GM20431 (cell line): ENCODE data around the gene B3GAT2.

ENCODE experiments used
- in situ Hi-C: fragments of 300-500 bp; cut with MseI, MboI; formaldehyde crosslinking; loops from one replicate; pipeline ENCODE4 v1.15.0; 2020; ENCODE audit warnings: low sequenced_read_pairs; ENCODE audit not compliant: unreplicated experiment

B3GAT2 gene

GRCh38 chr6:70903665-70904452 lies 53.0 kb downstream of the B3GAT2 start:
- in situ Hi-C loops: no loop called here

GRCh38 chr6:70901324-70901723 lies 55.5 kb downstream of the B3GAT2 start:
- in situ Hi-C loops: no loop called here

DNA sequence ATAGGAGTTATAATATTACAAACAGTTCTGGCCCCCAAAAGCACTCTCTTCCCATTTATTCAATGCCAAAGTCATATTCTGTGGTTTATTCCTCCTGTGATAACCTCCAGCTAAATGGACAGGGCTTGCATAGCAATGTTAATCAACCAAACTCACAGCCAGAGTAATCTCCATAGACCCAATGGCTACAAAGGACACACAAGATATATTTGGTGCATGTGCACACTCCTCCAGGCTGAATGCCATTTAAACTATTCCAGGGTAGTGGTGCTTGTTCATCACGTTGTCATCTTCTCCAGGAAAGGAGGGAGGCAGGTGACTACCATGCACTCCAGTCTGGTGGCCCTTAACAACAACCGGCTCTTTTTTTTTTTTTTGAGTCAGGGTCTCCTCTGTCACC lies 56.8 kb downstream of the B3GAT2 start:
- in situ Hi-C loops: no loop called here

DNA sequence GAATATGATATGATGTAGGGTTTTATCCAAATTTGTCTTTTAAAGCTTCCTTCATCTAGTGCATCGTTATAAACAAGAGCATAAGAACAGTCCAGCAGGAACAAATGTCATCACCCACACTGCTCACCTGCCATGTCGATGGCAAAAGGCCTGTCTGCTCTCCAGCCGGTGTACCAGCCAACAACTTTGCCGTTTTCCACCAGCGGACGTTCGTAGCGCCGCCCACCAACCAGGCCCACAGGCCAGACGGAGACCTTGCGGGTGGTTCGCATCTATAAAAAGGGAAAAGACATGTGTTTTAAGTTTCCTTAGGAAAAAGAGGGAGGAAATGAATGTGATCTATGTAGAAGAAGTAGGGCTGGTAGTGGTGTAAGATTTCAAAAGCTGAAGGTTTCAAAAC lies 62.9 kb downstream of the B3GAT2 start:
- in situ Hi-C loops: no loop called here

DNA sequence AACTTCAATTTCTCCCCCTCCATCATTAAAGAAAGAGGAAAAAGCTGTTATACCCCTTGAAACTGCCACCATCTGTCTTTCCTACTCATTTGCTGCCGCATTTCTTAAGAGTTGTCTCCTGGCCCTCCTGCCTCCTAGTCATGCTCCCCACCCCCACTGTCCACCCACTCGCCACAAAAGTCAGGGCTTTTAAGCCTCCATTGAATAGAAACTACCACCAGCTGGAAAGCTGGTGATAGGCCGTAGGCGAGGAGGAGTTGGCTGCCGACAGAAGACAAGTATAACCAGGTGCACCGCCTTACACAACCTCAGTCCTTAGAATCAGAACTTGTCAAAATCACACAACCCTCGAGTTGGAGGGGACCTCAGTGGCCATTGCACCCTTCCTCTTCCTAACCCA lies 67.6 kb downstream of the B3GAT2 start:
- in situ Hi-C loops: loop anchor here (10.0 kb wide), 1 partner anchor 184 kb away; no protein-coding TSS in a partner anchor

- in situ Hi-C loops: loop anchor here (10.0 kb wide), 1 partner anchor 182 kb away; no protein-coding TSS in a partner anchor
Measured at GRCh38 chr6:70886661-70887060, 70.2 kb downstream of the B3GAT2 start.

GRCh38 chr6:70886071-70886470 lies 70.8 kb downstream of the B3GAT2 start:
- in situ Hi-C loops: loop anchor here (10.0 kb wide), 1 partner anchor 181 kb away; no protein-coding TSS in a partner anchor

DNA sequence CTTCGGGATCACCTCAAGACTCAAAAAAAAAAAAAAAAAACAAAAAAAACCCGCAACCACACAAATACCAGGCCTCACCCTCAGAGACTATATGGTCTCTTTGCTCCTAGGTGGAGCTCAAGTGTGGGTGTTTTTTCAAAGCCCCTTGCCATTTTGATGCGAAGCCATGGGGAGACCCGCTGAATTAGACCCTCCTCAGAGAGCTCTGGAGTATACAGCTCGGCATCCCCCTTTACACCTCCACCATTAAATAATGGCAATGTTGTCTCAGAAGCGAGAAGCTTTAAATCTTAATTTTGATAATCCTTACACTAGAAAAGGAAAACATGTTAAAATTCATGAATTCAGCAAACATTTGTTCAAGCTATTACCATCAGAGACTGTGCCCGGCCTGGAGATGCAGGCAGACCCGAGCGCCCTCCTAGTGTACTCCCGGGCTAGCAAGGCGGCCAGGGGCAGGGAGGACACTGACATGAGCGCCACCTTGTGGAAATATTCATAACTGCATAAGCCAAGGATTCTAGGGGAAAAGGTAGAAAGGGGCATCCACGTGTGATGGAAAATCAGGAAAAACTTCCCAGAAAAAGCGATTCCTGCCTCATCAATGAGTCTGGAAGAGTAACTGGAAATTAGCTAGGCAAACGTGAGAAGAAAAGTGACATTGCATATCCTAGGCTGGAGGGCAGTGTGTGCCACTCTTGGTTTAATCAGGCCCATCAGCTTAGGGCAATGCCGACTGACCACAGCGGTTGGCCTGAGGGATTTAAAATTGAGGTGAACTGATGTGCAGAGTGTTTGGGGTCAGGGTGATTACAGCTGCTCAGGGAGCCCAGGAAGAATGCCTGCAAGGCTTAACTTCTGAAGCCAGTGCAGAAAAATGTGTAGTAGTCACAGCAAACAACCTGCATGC lies 72.5 kb downstream of the B3GAT2 start:
- in situ Hi-C loops: loop anchor here (10.0 kb wide), 1 partner anchor 180 kb away; no protein-coding TSS in a partner anchor

DNA sequence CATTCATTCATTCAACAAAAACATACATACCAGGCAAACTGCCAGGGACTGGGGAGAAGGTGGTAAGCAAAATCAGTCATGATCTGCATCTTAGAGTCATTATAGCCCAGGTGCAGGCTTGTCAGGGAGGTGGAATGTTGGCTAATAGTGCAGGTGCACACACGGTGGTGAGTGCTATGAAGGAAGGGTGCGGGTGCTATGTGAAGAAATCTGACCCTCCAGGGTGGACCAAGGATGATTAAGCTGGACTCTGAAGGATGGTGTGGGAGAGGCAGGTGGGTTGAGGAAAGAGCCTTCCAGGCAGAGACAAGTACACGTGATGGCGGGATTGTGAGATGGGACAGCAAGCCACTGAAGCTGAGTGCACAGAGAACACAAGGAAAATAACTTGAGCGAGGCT lies 77.4 kb downstream of the B3GAT2 start:
- in situ Hi-C loops: no loop called here

- in situ Hi-C loops: no loop called here
Measured at GRCh38 chr6:70874181-70874913, 82.5 kb downstream of the B3GAT2 start.

DNA sequence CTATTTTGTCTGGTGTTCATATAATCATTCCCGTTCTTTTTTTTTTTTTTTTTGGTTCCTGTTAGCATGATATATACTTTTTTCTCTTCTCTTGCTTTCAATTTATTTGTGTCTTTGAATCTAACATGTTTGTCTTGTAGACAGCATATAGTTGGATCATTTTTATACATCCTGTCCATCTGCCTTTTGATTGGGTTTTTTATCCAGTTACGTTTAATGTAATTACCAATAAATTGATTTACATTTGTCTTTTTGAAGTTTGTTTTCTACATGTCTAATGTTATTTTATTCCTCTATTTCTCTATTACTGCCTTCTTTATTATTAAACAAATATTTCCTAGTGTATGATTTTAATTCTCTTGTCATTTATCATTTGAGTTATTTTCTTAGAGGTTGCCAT lies 84.4 kb downstream of the B3GAT2 start:
- in situ Hi-C loops: no loop called here

DNA sequence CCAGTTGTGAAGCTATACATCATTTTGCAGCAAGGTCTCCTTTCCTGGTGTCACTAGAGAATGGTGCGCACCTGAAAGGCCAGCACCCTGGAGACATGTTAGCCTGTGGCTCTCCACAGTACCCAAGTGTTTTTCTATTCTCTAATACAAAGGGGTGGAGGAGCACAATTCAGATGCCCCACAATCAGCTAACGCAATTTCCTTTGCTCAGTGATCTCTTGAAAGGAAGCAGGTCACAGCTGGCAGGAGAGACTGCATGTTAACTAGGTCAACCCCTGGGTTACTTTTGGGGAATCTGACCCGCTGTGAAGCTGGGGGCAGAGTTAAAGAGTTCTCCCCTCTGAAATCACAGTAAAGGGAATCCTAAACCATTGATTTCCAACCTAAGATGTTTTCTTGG lies 92.5 kb downstream of the B3GAT2 start:
- in situ Hi-C loops: no loop called here

DNA sequence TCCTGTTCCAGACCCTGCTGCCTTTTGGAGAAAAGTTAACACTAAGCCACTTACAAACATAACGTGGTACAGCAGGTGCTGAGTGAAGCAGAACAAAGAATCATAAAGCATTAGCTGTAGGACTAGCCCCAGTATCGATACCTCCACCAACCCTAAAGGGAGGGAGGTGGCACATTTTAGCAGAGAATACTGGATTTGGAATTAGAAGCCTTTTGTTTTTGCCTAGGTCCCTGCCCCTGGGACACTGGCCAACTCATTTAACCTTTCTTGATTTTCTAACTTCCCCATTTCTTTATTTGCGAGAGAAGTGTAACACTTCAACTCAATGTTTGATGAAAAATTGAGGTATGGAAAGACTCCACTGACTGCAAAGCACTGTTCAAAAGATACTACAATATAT lies 93.5 kb downstream of the B3GAT2 start:
- in situ Hi-C loops: no loop called here

DNA sequence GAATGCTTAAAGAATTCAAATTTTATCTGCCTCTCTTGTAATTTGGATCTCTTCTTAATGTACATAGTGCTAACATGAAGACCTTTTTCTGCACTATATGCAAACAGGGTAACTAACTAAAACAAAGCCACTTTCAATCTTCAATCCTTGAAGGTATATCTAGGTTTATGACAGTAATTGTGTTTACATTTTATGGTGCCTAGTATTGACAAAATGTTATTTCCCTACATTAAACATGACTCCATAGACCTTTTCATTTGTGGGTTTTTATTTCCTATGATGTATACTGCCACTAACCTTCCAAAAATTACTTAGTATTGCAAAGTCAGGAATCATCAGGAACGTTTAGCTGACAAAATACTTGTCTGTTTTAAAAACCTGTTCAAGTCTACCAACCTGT lies 95.9 kb downstream of the B3GAT2 start:
- in situ Hi-C loops: no loop called here

GRCh38 chr6:70860045-70860444 lies 96.8 kb downstream of the B3GAT2 start:
- in situ Hi-C loops: no loop called here

- in situ Hi-C loops: no loop called here
Measured at GRCh38 chr6:70857387-70858077, 99.3 kb downstream of the B3GAT2 start.

DNA sequence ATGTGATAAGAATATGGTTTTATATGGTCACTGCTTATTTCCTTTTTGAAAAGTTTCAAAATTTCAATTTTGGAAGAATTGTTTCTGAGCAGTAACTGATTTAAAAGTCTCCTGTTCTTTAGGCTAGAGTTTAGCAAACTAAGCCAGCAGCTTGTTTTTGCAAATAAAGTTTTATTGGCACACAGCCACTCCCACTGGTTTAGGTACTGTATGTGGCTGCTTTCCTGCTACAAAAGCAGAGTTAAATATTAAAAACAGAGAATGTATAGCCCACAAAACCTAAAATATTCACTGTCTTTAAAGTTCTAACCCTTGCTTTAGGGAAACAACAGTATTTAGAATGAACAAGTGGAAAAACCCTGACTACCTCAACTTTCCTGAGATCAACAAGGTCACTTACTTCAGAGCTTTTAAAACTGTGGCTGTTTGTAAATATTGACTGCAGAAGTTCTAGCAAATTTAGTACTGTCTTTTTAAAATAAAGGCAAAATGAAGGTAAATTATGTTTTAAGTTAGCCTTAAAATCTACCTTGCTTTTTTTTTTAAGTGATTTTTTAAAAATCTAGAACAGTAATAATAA lies 104.1 kb downstream of the B3GAT2 start:
- in situ Hi-C loops: no loop called here

- in situ Hi-C loops: no loop called here
Measured at GRCh38 chr6:70849348-70850069, 107.4 kb downstream of the B3GAT2 start.
